Measurements from ENCODE around the gene SASH1.

GRCh38 chr6:148436466-148436865, 93.8 kb downstream of the SASH1 start:
- TF ChIP-seq, protein P1, sequence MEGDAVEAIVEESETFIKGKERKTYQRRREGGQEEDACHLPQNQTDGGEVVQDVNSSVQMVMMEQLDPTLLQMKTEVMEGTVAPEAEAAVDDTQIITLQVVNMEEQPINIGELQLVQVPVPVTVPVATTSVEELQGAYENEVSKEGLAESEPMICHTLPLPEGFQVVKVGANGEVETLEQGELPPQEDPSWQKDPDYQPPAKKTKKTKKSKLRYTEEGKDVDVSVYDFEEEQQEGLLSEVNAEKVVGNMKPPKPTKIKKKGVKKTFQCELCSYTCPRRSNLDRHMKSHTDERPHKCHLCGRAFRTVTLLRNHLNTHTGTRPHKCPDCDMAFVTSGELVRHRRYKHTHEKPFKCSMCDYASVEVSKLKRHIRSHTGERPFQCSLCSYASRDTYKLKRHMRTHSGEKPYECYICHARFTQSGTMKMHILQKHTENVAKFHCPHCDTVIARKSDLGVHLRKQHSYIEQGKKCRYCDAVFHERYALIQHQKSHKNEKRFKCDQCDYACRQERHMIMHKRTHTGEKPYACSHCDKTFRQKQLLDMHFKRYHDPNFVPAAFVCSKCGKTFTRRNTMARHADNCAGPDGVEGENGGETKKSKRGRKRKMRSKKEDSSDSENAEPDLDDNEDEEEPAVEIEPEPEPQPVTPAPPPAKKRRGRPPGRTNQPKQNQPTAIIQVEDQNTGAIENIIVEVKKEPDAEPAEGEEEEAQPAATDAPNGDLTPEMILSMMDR (IDR thresholded peaks at IDR 0.05), result no peak
- TF ChIP-seq POLR2AphosphoS5 (IDR thresholded peaks at IDR 0.05) (no peak), POLR2A (IDR thresholded peaks at IDR 0.05) (no peak)
